ENCODE measurements around the gene PDE3A. TPM values are rescaled to one million over a fixed set of nuclear protein-coding genes. Genes with fewer than 3 reads are reported as not detected.

Gene PDE3A
- total and polyA plus RNA-seq, 2 experiments from 2014 or later, result 11.1 to 61.6 TPM

DNA sequence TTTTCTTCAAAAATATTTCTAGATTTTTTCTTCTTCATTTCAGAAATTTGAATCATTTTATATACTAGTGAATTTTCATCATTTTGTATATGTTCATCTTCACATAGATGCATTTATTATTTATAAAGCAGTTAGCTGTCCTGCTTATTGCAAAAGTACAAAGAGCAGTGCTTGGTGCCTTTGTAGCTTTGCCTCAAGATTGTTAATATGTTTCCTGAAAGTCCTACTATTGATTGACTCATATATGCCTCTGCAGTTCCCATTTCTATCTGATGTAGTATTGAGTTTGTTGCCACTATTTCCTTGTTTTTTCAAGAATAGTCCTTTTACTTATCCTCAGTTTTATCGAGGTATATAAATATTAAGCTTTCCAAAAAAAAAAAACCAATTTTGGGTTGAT lies 89.7 kb downstream of the PDE3A start:
- no peaks in the 10 kb centered on the region for H3K36me3 ChIP-seq (replicated peaks; ENCODE audit: insufficient read depth, low read depth)
- no peak overlapping the region for H2AFZ ChIP-seq
- H3K9me3 ChIP-seq (ENCODE audit: low read depth), result no peaks in the 10 kb centered on the region
- 100% methylated on average over 1 of the region's 1 CpG for WGBS (ENCODE audit: low lambda C conversion rate, missing lambda C conversion rate)
- no peak for DNase-seq (ENCODE audit: low spot score)
- no peak overlapping the region for H3K4me3 ChIP-seq
- no peak overlapping the region for H3K4me2 ChIP-seq
- no peaks in the 10 kb centered on the region for H3K9me2 ChIP-seq (replicated peaks; ENCODE audit: insufficient read depth)
- no peak overlapping the region for H3K27ac ChIP-seq
- H3K79me2 ChIP-seq, result peaks cover 43% of the 10 kb centered on the region
- peaks cover 14% of the 10 kb centered on the region for H3K4me1 ChIP-seq (ENCODE audit: insufficient read depth)
- no peaks in the 10 kb centered on the region for H4K20me1 ChIP-seq (ENCODE audit: insufficient read depth, poor library complexity, severe bottlenecking)
- H3K27me3 ChIP-seq, result no peaks in the 10 kb centered on the region
- TF ChIP-seq EZH2phosphoT487 (IDR thresholded peaks at IDR 0.05; ENCODE audit: low read depth, severe bottlenecking, unreplicated experiment) (no peak), EZH2 (IDR thresholded peaks at IDR 0.05; ENCODE audit: borderline replicate concordance) (no peak)
- TF ChIP-seq, protein P1, sequence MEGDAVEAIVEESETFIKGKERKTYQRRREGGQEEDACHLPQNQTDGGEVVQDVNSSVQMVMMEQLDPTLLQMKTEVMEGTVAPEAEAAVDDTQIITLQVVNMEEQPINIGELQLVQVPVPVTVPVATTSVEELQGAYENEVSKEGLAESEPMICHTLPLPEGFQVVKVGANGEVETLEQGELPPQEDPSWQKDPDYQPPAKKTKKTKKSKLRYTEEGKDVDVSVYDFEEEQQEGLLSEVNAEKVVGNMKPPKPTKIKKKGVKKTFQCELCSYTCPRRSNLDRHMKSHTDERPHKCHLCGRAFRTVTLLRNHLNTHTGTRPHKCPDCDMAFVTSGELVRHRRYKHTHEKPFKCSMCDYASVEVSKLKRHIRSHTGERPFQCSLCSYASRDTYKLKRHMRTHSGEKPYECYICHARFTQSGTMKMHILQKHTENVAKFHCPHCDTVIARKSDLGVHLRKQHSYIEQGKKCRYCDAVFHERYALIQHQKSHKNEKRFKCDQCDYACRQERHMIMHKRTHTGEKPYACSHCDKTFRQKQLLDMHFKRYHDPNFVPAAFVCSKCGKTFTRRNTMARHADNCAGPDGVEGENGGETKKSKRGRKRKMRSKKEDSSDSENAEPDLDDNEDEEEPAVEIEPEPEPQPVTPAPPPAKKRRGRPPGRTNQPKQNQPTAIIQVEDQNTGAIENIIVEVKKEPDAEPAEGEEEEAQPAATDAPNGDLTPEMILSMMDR (IDR thresholded peaks at IDR 0.05; ENCODE audit: poor library complexity), result no peak

DNA sequence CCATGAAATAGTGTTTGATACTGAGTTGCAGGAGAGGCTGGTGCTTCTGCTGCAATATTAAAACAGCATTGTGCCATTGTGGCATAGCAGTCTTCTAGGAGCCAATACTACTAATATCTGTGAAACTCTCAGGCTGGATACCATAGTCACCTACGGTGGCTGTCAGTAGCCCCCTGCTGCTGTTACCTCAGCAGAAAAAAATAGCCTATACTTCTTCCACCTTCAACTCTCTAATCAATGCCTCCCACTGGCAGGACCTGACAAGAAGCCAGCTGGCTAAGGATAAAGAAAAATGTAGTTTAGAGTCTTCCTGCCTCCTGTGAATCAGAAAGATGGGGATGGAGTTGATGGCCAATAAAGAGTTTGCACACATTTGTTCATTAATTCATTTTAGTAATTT lies 91.6 kb downstream of the PDE3A start:
- TF ChIP-seq EZH2phosphoT487 (IDR thresholded peaks at IDR 0.05; ENCODE audit: low read depth, severe bottlenecking, unreplicated experiment), result no peak
- TF ChIP-seq, protein P1 (IDR thresholded peaks at IDR 0.05; ENCODE audit: poor library complexity), result no peak
- TF ChIP-seq EZH2 (IDR thresholded peaks at IDR 0.05; ENCODE audit: borderline replicate concordance), result no peak
- Histone ChIP-seq H4K20me1 (ENCODE audit: insufficient read depth, poor library complexity, severe bottlenecking) (no peaks in the 10 kb centered on the region), H3K27ac (no peak overlapping the region), H3K4me1 (ENCODE audit: insufficient read depth) (peaks cover 11% of the 10 kb centered on the region), H3K4me3 (no peak overlapping the region), H3K27me3 (no peaks in the 10 kb centered on the region), H3K36me3 (replicated peaks; ENCODE audit: insufficient read depth, low read depth) (no peaks in the 10 kb centered on the region), H2AFZ (no peak overlapping the region), H3K4me2 (no peak overlapping the region), H3K79me2 (peaks cover 45% of the 10 kb centered on the region), H3K9me3 (ENCODE audit: low read depth) (no peaks in the 10 kb centered on the region), H3K9me2 (replicated peaks; ENCODE audit: insufficient read depth) (no peaks in the 10 kb centered on the region)
- DNase-seq (ENCODE audit: low spot score), result no peak
- WGBS (ENCODE audit: low lambda C conversion rate, missing lambda C conversion rate), result 44% methylated on average over 1 of the region's 1 CpG

DNA sequence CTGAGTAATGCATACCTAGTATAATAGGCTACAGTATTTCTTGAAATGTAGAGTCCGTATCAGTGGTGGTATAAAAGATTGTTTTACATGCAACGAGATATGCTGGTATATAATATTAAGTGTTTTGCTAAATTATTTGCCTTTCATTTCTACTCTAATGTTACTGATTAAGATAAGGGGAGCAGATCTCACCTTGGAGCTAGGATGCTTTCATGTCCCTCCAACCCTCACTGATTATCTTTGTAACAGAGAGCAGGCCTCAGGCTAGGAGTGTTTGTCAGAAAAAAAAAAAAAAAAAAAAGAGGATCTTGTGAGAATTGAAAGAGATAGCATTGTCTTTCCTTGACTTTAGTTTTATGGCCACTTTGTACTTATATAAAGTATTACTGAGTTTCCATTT lies 92.6 kb downstream of the PDE3A start:
- Histone ChIP-seq H3K9me3 (ENCODE audit: low read depth) (no peaks in the 10 kb centered on the region), H3K27ac (no peak overlapping the region), H3K4me1 (ENCODE audit: insufficient read depth) (peaks cover 7% of the 10 kb centered on the region), H3K36me3 (replicated peaks; ENCODE audit: insufficient read depth, low read depth) (no peaks in the 10 kb centered on the region), H3K27me3 (no peaks in the 10 kb centered on the region), H3K4me2 (no peak overlapping the region), H3K79me2 (peaks cover 46% of the 10 kb centered on the region), H3K9me2 (replicated peaks; ENCODE audit: insufficient read depth) (no peaks in the 10 kb centered on the region), H2AFZ (no peak overlapping the region), H3K4me3 (no peak overlapping the region), H4K20me1 (ENCODE audit: insufficient read depth, poor library complexity, severe bottlenecking) (no peaks in the 10 kb centered on the region)
- TF ChIP-seq EZH2phosphoT487 (IDR thresholded peaks at IDR 0.05; ENCODE audit: low read depth, severe bottlenecking, unreplicated experiment) (no peak), EZH2 (IDR thresholded peaks at IDR 0.05; ENCODE audit: borderline replicate concordance) (no peak)
- TF ChIP-seq, protein P1 (IDR thresholded peaks at IDR 0.05; ENCODE audit: poor library complexity), result no peak
- DNase-seq (ENCODE audit: low spot score), result no peak
- WGBS (ENCODE audit: low lambda C conversion rate, missing lambda C conversion rate), result 69% methylated on average over 2 of the region's 2 CpGs

Measured in hepatocyte (in vitro differentiated cells).